ENCODE measurements around the gene FN3KRP. TPM values are rescaled to one million over a fixed set of nuclear protein-coding genes. Genes with fewer than 3 reads are reported as not detected.

The FN3KRP gene
- polyA plus RNA-seq, 1 of the 3 experiments (the other 2 are of a cell fraction): 68.2 TPM

DNA sequence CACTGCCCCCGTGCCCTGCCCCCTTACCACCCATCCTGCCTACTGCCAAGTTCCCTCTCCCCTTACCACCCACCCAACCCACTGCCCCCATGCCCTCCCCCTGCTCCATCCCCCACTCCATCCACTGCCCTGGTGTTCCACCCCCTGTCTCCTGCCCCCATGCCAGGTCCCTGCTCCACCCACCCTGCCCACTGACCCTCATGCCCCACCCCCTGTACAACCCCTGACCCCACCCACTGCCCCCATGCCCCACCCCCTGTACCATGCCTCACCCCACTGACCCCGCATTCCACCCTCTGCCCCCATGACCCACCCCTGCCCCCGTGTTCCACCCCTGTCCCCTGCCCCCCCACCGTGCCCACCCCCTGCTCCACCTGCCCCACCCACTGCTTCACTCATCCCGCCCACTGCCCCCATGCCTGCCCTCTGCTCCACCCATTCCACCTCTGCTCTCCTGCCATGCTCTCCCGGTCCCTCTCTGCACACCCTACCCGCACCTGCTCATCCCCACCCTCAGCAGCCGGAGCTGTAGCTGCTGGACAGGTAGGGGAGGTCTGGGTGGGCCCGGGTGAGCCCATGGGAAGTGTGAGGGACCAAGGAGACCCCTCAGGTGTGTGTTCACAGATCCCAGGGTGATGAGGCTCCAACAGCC lies 7.4 kb upstream of the FN3KRP start:
- WGBS (ENCODE audit: low lambda C conversion rate): 55% methylated on average over 9 of the region's 9 CpGs
- TF ChIP-seq REST (IDR thresholded peaks at IDR 0.05; ENCODE audit: low read depth, low read length) (no peak), TEAD4 (IDR thresholded peaks at IDR 0.05; ENCODE audit: borderline replicate concordance, insufficient read depth) (no peak), SMC3 (IDR thresholded peaks at IDR 0.05; ENCODE audit: low read depth, low read length) (no peak), FOSL2 (IDR thresholded peaks at IDR 0.05; ENCODE audit: borderline replicate concordance, low read depth) (no peak), RAD21 (IDR thresholded peaks at IDR 0.05; ENCODE audit: low read length) (no peak), MEF2A (IDR thresholded peaks at IDR 0.05; ENCODE audit: borderline replicate concordance, low read depth) (no peak), ELF1 (IDR thresholded peaks at IDR 0.05) (no peak), NRF1 (IDR thresholded peaks at IDR 0.05; ENCODE audit: low read depth, low read length) (no peak), POLR2AphosphoS5 (IDR thresholded peaks at IDR 0.05; ENCODE audit: low read depth, low read length) (no peak), USF1 (IDR thresholded peaks at IDR 0.05; ENCODE audit: borderline replicate concordance, low read depth) (no peak)
- TF ChIP-seq, protein P1, sequence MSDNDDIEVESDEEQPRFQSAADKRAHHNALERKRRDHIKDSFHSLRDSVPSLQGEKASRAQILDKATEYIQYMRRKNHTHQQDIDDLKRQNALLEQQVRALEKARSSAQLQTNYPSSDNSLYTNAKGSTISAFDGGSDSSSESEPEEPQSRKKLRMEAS (IDR thresholded peaks at IDR 0.05; ENCODE audit: low read depth): no peak
- no peaks in the 10 kb centered on the region for H3K9me2 ChIP-seq
- no peak overlapping the region for H3K4me3 ChIP-seq (ENCODE audit: low read depth in 2 of 2, low read length in 1 of 2)
- DNase-seq: peak; percentile 78
- H3K4me2 ChIP-seq: no peak overlapping the region
- H4K20me1 ChIP-seq (ENCODE audit: insufficient read depth): no peaks in the 10 kb centered on the region
- H3K27ac ChIP-seq (ENCODE audit: low read depth in 2 of 2, low read length in 1 of 2): no peak overlapping the region
- H3K27me3 ChIP-seq (ENCODE audit: insufficient read depth): no peaks in the 10 kb centered on the region
- ChIA-PET POLR2A (interaction anchor here (0.6 kb wide), 1 partner anchor 52 kb away, joined by 3 read pairs; no protein-coding TSS in a partner anchor), CTCF (no interaction called here)
- no peaks in the 10 kb centered on the region for H3K79me2 ChIP-seq (ENCODE audit: insufficient read depth)
- no peaks in the 10 kb centered on the region for H3K4me1 ChIP-seq (ENCODE audit: control insufficient read depth in 1 of 2, insufficient read depth in 2 of 2, low read depth in 1 of 2, low read length in 1 of 2)
- no peaks in the 10 kb centered on the region for H3K36me3 ChIP-seq (replicated peaks in 1 of 2; ENCODE audit: control insufficient read depth in 1 of 2, insufficient read depth in 2 of 2, low read length in 1 of 2)
- no peaks in the 10 kb centered on the region for H3K9me3 ChIP-seq
- H3F3A ChIP-seq (replicated peaks; ENCODE audit: insufficient read depth): peaks cover 10% of the 10 kb centered on the region
- H3K9ac ChIP-seq: no peak overlapping the region
- H2AFZ ChIP-seq (ENCODE audit: low read depth): no peak overlapping the region

- Histone ChIP-seq H3K4me2 (no peak overlapping the region), H2AFZ (ENCODE audit: low read depth) (no peak overlapping the region), H3K9me3 (no peaks in the 10 kb centered on the region), H3K9ac (no peak overlapping the region), H3K4me3 (ENCODE audit: low read depth in 2 of 2, low read length in 1 of 2) (no peak overlapping the region), H3K79me2 (ENCODE audit: insufficient read depth) (no peaks in the 10 kb centered on the region), H3K9me2 (no peaks in the 10 kb centered on the region), H3K27ac (ENCODE audit: low read depth in 2 of 2, low read length in 1 of 2) (no peak overlapping the region), H3K4me1 (ENCODE audit: control insufficient read depth in 1 of 2, insufficient read depth in 2 of 2, low read depth in 1 of 2, low read length in 1 of 2) (no peaks in the 10 kb centered on the region), H3K36me3 (replicated peaks in 1 of 2; ENCODE audit: control insufficient read depth in 1 of 2, insufficient read depth in 2 of 2, low read length in 1 of 2) (no peaks in the 10 kb centered on the region), H4K20me1 (ENCODE audit: insufficient read depth) (no peaks in the 10 kb centered on the region), H3F3A (replicated peaks; ENCODE audit: insufficient read depth) (peaks cover 10% of the 10 kb centered on the region), H3K27me3 (ENCODE audit: insufficient read depth) (no peaks in the 10 kb centered on the region)
- no peak for DNase-seq
- CTCF ChIA-PET: no interaction called here
- 79% methylated on average over 18 of the region's 25 CpGs for WGBS (ENCODE audit: low lambda C conversion rate)
- POLR2A ChIA-PET: no interaction called here
- TF ChIP-seq, protein P2, sequence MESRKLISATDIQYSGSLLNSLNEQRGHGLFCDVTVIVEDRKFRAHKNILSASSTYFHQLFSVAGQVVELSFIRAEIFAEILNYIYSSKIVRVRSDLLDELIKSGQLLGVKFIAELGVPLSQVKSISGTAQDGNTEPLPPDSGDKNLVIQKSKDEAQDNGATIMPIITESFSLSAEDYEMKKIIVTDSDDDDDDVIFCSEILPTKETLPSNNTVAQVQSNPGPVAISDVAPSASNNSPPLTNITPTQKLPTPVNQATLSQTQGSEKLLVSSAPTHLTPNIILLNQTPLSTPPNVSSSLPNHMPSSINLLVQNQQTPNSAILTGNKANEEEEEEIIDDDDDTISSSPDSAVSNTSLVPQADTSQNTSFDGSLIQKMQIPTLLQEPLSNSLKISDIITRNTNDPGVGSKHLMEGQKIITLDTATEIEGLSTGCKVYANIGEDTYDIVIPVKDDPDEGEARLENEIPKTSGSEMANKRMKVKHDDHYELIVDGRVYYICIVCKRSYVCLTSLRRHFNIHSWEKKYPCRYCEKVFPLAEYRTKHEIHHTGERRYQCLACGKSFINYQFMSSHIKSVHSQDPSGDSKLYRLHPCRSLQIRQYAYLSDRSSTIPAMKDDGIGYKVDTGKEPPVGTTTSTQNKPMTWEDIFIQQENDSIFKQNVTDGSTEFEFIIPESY (IDR thresholded peaks at IDR 0.05; ENCODE audit: borderline replicate concordance, low read depth): no peak
- no peak for TF ChIP-seq RFX5 (IDR thresholded peaks at IDR 0.05; ENCODE audit: low read length)
- no peak for TF ChIP-seq FOXJ3 (CRISPR knock-in tag; IDR thresholded peaks at IDR 0.05)
- TF ChIP-seq MXI1 (IDR thresholded peaks at IDR 0.05; ENCODE audit: low read depth, low read length): no peak
- TF ChIP-seq, protein P1 (IDR thresholded peaks at IDR 0.05; ENCODE audit: low read depth): no peak
- TF ChIP-seq SIN3A (IDR thresholded peaks at IDR 0.05; ENCODE audit: borderline replicate concordance, low read depth, low read length): no peak
- no peak for TF ChIP-seq YY1 (IDR thresholded peaks at IDR 0.05; ENCODE audit: low read depth)
- TF ChIP-seq USF1 (IDR thresholded peaks at IDR 0.05; ENCODE audit: borderline replicate concordance, low read depth): no peak
- no peak for TF ChIP-seq RAD21 (IDR thresholded peaks at IDR 0.05; ENCODE audit: low read length)
These were observed 6.6 kb upstream of the FN3KRP start for GRCh38 chr17:82709676-82710498.

Data from SK-N-SH (cell line).